HG03103 (cell line): Measurements from ENCODE around the gene TOMM20.
"Not testable (repeated sequence)": the region's sequence is repeated elsewhere in the genome, so short reads cannot be mapped to it uniquely, and the experiment has no call there.

Experiments
- ATAC-seq: cut with Tn5 transposase; IDR thresholded peaks from one replicate; pipeline ENCODE4 v1.9.1; 2021; ENCODE audit warnings: low read depth; ENCODE audit not compliant: unreplicated experiment

The TOMM20 gene

DNA sequence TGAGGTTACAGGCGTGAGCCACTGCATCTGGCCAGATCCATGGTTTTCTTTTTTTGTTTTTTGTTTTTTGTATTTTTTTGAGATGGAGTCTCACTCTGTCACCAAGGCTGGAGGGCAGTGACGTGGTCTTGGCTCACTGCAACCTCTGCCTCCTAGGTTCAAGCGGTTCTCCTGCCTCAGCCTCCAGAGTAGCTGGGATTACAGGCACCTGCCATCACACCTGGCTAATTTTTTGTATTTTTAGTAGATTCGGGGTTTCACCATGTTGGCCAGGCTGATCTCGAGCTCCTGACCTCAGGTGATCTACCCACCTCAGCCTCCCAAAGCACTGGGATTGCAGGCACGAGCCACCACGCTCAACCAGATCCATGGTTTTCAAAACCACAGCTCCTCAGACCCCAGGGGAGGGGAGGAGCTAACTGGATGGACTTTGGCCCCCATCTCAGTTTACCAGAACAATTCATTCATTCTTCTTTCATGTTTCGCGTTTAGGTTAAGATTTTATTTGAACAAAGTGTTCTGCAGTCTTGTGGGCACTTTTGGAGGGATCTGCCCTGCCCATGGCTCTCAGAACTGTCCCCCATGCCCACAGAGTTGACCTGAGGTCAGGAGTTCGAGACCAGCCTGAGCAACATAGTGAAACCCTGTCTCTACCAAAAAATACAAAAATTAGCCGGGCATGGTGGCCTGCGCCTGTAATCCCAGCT is 43.1 kb downstream of the TOMM20 start:
- not testable (repeated sequence) for ATAC-seq

DNA sequence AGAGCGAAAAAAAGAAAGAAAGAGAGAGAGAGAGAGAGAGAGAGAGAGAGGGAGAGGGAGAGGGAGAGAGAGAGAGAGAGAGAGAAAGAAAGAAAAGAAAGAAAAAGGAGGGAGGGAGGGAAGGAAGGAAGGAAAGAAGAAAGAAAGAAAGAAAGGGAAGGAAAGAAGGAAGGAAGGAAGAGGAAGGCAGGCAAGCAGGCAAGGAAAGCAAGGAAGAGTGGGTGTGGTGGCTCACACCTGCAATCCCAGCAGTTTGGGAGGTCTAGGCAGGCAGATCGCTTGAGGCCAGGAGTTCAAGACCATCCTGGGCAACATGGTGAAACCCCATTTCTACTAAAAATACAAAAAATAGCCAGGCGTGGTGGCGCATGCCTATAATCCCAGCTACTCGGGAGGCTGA is 47.8 kb downstream of the TOMM20 start:
- ATAC-seq, result not testable (repeated sequence)

- not testable (repeated sequence) for ATAC-seq
Measured at GRCh38 chr1:235080297-235080657, 48.4 kb downstream of the TOMM20 start.

- no peak for ATAC-seq
Measured at GRCh38 chr1:235079443-235080296, 49.0 kb downstream of the TOMM20 start.

DNA sequence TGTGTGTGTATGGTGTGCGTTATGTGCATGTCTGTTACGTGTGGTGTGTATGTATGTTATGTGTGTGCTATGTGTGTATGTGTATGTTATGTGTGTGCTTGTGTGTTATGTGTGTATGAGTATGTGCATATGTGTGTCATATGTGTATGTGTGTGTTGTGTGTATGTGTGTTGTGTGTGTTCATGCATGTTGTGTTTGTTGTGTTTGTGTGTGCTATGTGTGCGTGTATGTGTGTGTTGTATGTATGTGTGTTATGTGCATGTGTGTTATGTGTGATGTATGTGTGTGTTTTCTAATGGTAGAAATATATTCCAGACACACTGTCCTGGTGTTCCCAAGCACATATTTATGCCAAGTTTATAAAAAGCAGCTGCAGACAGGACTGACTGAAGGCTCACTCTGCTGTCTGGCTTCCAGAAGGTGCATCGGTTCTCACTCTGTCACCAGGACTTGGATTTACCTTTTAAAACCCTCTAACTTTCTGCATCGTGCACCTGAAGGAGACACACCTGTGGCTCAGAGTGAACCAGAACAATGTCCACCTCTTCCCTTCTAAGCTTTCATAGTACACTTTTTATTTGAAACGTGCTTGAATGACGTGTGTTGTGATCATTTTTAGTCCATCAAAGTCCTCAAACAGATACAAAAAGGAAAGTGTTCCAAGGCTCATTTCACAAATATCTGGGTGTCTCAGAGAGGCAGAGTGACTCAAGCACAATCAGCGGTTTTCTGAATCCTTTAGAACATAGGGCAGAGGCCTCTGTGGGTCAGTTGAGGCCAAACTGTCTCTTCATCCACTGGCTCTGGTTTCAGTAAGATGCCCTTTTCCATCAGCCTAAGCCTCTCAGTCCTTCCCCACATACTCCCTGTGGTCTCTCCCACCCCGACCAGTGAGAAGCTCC is 49.9 kb downstream of the TOMM20 start:
- no peak for ATAC-seq

GRCh38 chr1:235077571-235078479 is 50.8 kb downstream of the TOMM20 start:
- no peak for ATAC-seq

GRCh38 chr1:235077163-235077540 is 51.5 kb downstream of the TOMM20 start:
- ATAC-seq, result no peak

DNA sequence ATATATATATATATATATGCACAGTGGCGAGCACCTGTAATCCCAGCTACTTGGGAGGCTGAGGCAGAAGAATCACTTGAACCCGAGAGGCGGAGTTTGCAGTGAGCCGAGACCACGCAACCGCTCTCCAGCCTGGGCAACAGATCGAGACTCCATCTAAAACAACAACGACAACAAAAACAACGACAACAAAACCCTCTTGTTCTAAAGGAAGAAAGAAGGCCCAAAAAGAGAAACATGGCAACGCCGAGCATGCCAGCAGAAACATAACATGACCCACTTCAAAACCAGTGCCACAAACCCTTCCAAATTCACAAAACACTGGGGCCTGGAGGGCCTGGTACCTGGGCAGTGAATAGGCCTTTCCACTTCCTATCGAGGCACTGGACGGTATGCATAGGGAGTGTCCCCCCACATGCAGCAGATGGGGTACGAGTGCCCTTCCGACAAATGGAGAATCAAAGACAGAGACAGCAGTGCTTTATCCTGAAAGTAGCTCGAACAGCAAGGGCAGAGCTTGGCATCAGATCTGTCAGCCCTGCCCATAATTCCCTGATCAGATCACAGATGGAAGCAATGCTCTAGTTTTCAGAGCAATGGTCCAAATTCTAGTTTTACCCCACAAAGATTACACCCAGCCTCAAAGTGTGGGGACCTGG is 52.0 kb downstream of the TOMM20 start:
- ATAC-seq, result no peak

DNA sequence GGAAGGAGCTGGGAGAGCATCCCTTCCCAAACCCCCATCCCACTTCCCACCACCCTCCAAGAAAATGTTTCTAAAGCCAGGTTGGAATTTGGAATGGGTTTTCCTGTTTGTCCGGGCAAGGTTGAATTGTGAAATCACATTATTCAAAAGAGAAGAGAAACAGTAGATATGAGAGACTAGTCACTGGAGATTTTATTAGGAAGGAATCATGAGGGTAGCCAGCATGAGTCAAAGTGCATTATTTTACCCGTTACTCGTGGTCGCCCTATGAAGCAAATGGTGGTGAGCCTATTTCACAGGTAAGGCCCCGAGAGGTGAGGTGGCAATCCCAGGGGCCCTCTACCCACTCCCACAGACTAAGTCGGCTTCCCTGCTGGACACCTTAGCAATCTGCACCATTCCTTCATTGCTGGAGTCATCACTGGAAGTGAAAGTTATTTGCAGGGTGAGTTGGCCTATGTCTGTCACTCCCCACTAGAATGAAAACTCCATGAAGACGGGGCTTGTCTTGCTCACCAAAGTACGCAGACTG is 52.8 kb downstream of the TOMM20 start:
- no peak for ATAC-seq

GRCh38 chr1:235075048-235075776 is 53.4 kb downstream of the TOMM20 start:
- ATAC-seq, result peak; percentile 55

DNA sequence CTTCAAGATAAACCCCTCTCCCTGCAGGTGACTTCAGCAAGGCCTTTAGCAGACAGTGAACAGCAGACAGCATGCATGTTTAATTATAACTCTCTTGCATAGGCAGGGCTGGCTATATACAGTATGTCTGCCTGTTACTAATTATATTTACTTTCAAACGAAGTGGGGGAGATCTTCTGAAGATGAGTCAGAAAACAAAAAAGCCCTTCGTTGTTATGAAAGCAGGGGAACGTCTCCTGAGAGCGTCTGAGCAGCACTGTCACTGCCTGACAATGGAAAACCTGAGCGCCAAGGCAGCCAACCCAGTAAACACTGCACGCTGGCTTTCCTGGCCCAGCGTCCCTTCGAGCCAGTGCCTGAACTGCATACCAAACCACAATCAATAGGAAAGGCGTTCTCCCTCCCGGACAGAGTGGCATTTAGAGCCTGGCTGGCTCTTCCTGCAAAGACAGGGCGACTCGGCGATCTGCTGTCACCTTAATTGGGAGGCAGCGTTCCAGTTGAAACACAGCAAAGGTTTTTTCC is 54.1 kb downstream of the TOMM20 start:
- peak; percentile 37 for ATAC-seq

GRCh38 chr1:235073968-235074522 is 54.6 kb downstream of the TOMM20 start:
- no peak for ATAC-seq

- ATAC-seq, result no peak
Measured at GRCh38 chr1:235073331-235073967, 55.2 kb downstream of the TOMM20 start.

DNA sequence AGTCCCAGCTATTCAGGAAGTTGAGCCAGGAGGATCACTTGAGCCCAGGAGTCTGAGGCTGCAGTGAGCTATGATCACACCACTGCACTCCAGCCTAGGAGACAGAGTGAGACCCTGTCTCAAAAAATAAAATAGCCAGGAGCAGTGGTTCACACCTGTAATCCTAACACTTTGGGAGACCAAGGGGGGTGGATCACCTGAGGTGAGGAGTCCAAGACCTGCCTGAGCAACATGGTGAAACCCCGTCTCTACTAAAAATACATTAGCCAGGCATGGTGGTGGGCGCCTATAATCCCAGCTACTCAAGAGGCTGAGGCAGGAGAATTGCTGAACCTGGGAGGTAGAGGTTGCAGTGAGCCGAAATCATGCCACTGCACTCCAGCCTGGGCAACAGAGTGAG is 56.1 kb downstream of the TOMM20 start:
- ATAC-seq, result not testable (repeated sequence)

DNA sequence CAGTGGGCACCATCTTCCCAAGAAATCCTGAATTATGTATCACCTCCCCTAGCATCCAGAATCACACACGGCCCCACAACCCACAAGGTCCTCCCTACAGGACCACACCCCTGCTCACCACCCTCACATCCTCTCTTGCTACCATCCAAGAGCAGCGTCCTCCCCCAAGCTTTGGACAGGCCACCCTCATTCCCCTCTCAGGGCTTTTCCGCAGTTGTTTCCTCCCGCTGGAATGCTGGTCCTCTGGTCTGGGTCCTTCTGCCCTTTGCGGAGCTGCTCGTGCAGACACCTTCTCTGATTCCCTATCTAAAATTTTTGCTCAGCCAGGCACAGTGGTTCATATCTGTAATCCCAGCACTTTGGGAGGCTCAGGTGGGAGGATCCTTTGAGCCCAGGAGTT is 56.5 kb downstream of the TOMM20 start:
- no peak for ATAC-seq

DNA sequence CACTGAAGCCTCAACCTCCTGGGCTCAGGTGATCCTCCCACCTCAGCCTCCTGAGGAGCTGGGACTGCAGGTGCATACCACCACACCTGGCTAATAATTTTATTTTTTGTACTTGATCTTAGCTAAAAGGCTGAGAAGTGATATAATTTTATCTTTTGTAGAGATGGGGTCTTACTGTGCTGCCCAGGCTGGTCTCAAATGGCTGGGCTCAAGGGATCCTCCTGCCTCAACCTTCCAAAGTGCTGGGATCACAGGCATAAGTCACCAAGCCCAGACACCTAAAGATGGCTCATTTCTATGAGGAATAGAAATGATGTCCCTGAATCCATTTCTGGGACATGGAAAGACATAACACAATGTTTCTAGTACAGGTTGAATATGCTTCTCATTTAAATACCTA is 57.8 kb downstream of the TOMM20 start:
- ATAC-seq, result no peak
